Endothelial cell of umbilical vein (primary cell): Measurements from ENCODE around the gene BCAS3. TPM values are rescaled to one million over a fixed set of nuclear protein-coding genes. Genes with fewer than 3 reads are reported as not detected.

ENCODE experiments used
- BruUV-seq: library from RNA; stranded (reverse); fragments of 400-500 nt; replicated peaks from 2 replicates; lab custom pipeline; 2021; lab: Mats Ljungman, UMichigan
- CTCF ChIA-PET: fragments of 300-600, 350-600 bp; sonication (Branson Sonifier 250); formaldehyde crosslinking; loops from one replicate; lab custom pipeline; 2021; ENCODE audit warnings: antibody characterized with exemption, inconsistent platforms; lab: Charles Lee
- POLR2A ChIA-PET: fragments of 300-600, 350-600 bp; sonication (Branson Sonifier 250); formaldehyde crosslinking; loops from one replicate; lab custom pipeline; 2021; ENCODE audit warnings: antibody characterized with exemption, inconsistent platforms; lab: Charles Lee
- DNase-seq: peaks from one replicate; pipeline ENCODE4 v3.0.0-alpha.2; 2011; ENCODE audit warnings: low read depth, low spot score
- FAIRE-seq: peaks from 2 replicates; lab custom pipeline; 2011; peaks lifted over from hg19 to GRCh38; lab: Jason Lieb, UNC
- H2AFZ ChIP-seq: 2 replicates; pipeline ENCODE4 v1.6.0; 2012; ENCODE audit warnings: low read depth, low read length, control low read depth, inconsistent platforms
- H3K27ac ChIP-seq: 2 replicates; pipeline ENCODE4 v1.5.1; 2011; ENCODE audit warnings: low read depth, mild to moderate bottlenecking, control low read depth, low read length, moderate library complexity; ENCODE audit not compliant: insufficient read depth
- H3K27me3 ChIP-seq, 2 experiments: 2 replicates each; pipeline versions ENCODE4 v1.6.0 to v1.6.1; 2011; ENCODE audit warnings: low read length in 2 of 2, mixed read lengths in 1 of 2; ENCODE audit not compliant: control insufficient read depth in 2 of 2, insufficient read depth in 2 of 2
- H3K36me3 ChIP-seq, 2 experiments: 2 replicates in 1 of 2; 3 replicates in 1 of 2; pipeline ENCODE4 v1.5.1; 2011; ENCODE audit warnings: low read length in 2 of 2, mild to moderate bottlenecking in 1 of 2, moderate library complexity in 1 of 2; ENCODE audit not compliant: control insufficient read depth in 2 of 2, insufficient read depth in 2 of 2; ENCODE audit errors: extremely low read depth in 1 of 2
- H3K4me1 ChIP-seq: 3 replicates; pipeline ENCODE4 v1.5.1; 2011; ENCODE audit warnings: mild to moderate bottlenecking, low read length; ENCODE audit not compliant: control insufficient read depth, insufficient read depth; ENCODE audit errors: extremely low read depth
- H3K4me2 ChIP-seq: 2 replicates; pipeline ENCODE4 v1.6.1; 2011; ENCODE audit warnings: low read length, control low read depth, mixed read lengths; ENCODE audit not compliant: insufficient read depth
- H3K4me3 ChIP-seq, 3 experiments: fragments of 200-600 bp in 1 of 3; sonication (generic), shearing (Covaris generic) in 1 of 3; replicated peaks in 1 of 3; 2 replicates each; pipeline ENCODE4 v1.5.1; 2011 to 2016; ENCODE audit warnings: control low read depth in 3 of 3, low read length in 3 of 3, mild to moderate bottlenecking in 2 of 3, inconsistent platforms in 1 of 3, low read depth in 1 of 3, moderate library complexity in 1 of 3; ENCODE audit not compliant: insufficient read depth in 1 of 3
- H3K79me2 ChIP-seq: 2 replicates; pipeline ENCODE4 v1.6.0; 2012; ENCODE audit warnings: low read length, inconsistent platforms; ENCODE audit not compliant: control insufficient read depth, insufficient read depth
- H3K9ac ChIP-seq: replicated peaks from 2 replicates; pipeline ENCODE3; 2011; ENCODE audit warnings: low read length, control low read depth; ENCODE audit not compliant: insufficient read depth; ENCODE audit errors: extremely low read depth
- H3K9me1 ChIP-seq: replicated peaks from 3 replicates; pipeline ENCODE4 v1.6.0; 2011; ENCODE audit warnings: mild to moderate bottlenecking, low read length; ENCODE audit not compliant: control insufficient read depth, insufficient read depth; ENCODE audit errors: extremely low read depth
- H3K9me3 ChIP-seq: replicated peaks from 2 replicates; pipeline ENCODE4 v1.5.1; 2012; ENCODE audit warnings: low read length, inconsistent platforms; ENCODE audit not compliant: control insufficient read depth, insufficient read depth
- H4K20me1 ChIP-seq: replicated peaks from 2 replicates; pipeline ENCODE3; 2011; ENCODE audit warnings: mild to moderate bottlenecking, low read length; ENCODE audit not compliant: control insufficient read depth, insufficient read depth; ENCODE audit errors: extremely low read depth
- EZH2 ChIP-seq: IDR thresholded peaks from 2 replicates; pipeline ENCODE4 v1.6.1; 2012; ENCODE audit warnings: borderline replicate concordance, low read depth, mild to moderate bottlenecking, moderate library complexity, low read length, inconsistent platforms; ENCODE audit not compliant: severe bottlenecking
- FOS ChIP-seq: IDR thresholded peaks from 2 replicates; pipeline ENCODE4 v1.6.1; 2011; ENCODE audit warnings: mild to moderate bottlenecking, low read length, moderate library complexity, borderline replicate concordance; ENCODE audit not compliant: insufficient read depth
- GATA2 ChIP-seq: IDR thresholded peaks from 2 replicates; pipeline ENCODE4 v1.7.0; 2011; ENCODE audit warnings: low read depth, mild to moderate bottlenecking, moderate library complexity, mixed read lengths, low read length; ENCODE audit not compliant: insufficient read length, insufficient read depth
- JUN ChIP-seq: IDR thresholded peaks from 2 replicates; pipeline ENCODE4 v1.6.1; 2011; ENCODE audit warnings: borderline replicate concordance, low read depth; ENCODE audit not compliant: insufficient read length, insufficient read depth
- MYC ChIP-seq: IDR thresholded peaks from one replicate; pipeline ENCODE4 v1.6.1; 2011; ENCODE audit warnings: mild to moderate bottlenecking, low read depth, low read length
- POLR2A ChIP-seq: IDR thresholded peaks from 2 replicates; pipeline ENCODE4 v1.6.1; 2012; ENCODE audit warnings: low read depth, mild to moderate bottlenecking, control low read depth, low read length
- POLR2AphosphoS5 ChIP-seq: IDR thresholded peaks from 2 replicates; pipeline ENCODE4 v1.6.1; 2012; ENCODE audit warnings: low read depth, mild to moderate bottlenecking, control low read depth, low read length, moderate library complexity; ENCODE audit not compliant: insufficient read depth
- dilution Hi-C: fragments of 300-500 bp; cut with MboI; formaldehyde crosslinking; loops from one replicate; pipeline ENCODE4 v1.15.0; 2019; ENCODE audit warnings: low sequenced_read_pairs; ENCODE audit not compliant: extremely low pct_ligation_motif_present
- intact Hi-C: fragments of 100-400 bp; cut with micrococcal nuclease; formaldehyde crosslinking; loops from one replicate; pipeline ENCODE4 v1.10.0; 2022
- polyA plus RNA-seq, 4 experiments: library from polyadenylated mRNA; depleted of rRNA in 3 of 4; stranded (reverse) in 3 of 4; unstranded in 1 of 4; fragments of >200 nt; gene quantifications; 2 replicates each; pipeline versions ENCODE4 v1.2.1 to v1.2.3, GENCODE V29; 2011 to 2012; ENCODE audit warnings: missing spikeins in 1 of 4
- total RNA-seq: library from RNA; stranded (reverse); gene quantifications from 2 replicates; pipeline ENCODE4 v1.2.3, GENCODE V29; 2021
- TF ChIP-seq, protein P1 (sequence below): IDR thresholded peaks from 2 replicates; pipeline ENCODE4 v1.6.1; 2011; ENCODE audit not compliant: insufficient read depth, insufficient read length
- TF ChIP-seq, protein P2 (sequence below), 2 donors: IDR thresholded peaks; 1 replicate in 1 of 2; 2 replicates in 1 of 2; pipeline ENCODE4 v1.5.1; 2011; ENCODE audit warnings: low read length in 2 of 2, mild to moderate bottlenecking in 2 of 2, moderate library complexity in 2 of 2, control low read depth in 1 of 2, inconsistent platforms in 1 of 2, low read depth in 1 of 2; ENCODE audit not compliant: insufficient read depth in 1 of 2; ENCODE audit errors: extremely low read depth in 1 of 2

BCAS3 gene
- total and polyA plus RNA-seq, 2 donors (not counting 3 experiments of a cell fraction or from before 2014, with no cell fraction given) = 8.2 to 16.0 TPM

GRCh38 chr17:61416211-61416539 lies 738.5 kb downstream of the BCAS3 start:
- intact Hi-C loops = loop anchor here (1.0 kb wide), 1 partner anchor 135 kb away; no protein-coding TSS in a partner anchor
- no peak overlapping the region for H3K27ac ChIP-seq
- FAIRE-seq = no peak
- ChIA-PET CTCF (interaction anchor here (0.7 to 5.3 kb wide), 5 partner anchors 8 to 421 kb away, joined by 3 to 66 read pairs (median 5); no protein-coding TSS in a partner anchor), POLR2A (no interaction called here)
- DNase-seq = no peak
- no peak overlapping the region for H3K9ac ChIP-seq
- dilution Hi-C loops = no loop called here
- no peaks in the 10 kb centered on the region for H3K36me3 ChIP-seq
- no TSS peak for BruUV-seq
- H3K4me1 ChIP-seq = peaks cover 7% of the 10 kb centered on the region
- no peak overlapping the region for H2AFZ ChIP-seq
- H3K9me1 ChIP-seq = no peaks in the 10 kb centered on the region
- H3K9me3 ChIP-seq = no peaks in the 10 kb centered on the region
- H3K4me2 ChIP-seq = no peak overlapping the region
- no peaks in the 10 kb centered on the region for H4K20me1 ChIP-seq
- H3K79me2 ChIP-seq = no peaks in the 10 kb centered on the region
- peaks cover 12 to 15% of the 10 kb centered on the region in 2 experiments for H3K27me3 ChIP-seq
- TF ChIP-seq POLR2A = no peak
- TF ChIP-seq, protein P1, sequence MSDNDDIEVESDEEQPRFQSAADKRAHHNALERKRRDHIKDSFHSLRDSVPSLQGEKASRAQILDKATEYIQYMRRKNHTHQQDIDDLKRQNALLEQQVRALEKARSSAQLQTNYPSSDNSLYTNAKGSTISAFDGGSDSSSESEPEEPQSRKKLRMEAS = no peak
- no peak for TF ChIP-seq JUN
- no peak for TF ChIP-seq FOS
- TF ChIP-seq EZH2 = no peak
- TF ChIP-seq GATA2 = no peak
- TF ChIP-seq MYC = no peak
- TF ChIP-seq, protein P2, sequence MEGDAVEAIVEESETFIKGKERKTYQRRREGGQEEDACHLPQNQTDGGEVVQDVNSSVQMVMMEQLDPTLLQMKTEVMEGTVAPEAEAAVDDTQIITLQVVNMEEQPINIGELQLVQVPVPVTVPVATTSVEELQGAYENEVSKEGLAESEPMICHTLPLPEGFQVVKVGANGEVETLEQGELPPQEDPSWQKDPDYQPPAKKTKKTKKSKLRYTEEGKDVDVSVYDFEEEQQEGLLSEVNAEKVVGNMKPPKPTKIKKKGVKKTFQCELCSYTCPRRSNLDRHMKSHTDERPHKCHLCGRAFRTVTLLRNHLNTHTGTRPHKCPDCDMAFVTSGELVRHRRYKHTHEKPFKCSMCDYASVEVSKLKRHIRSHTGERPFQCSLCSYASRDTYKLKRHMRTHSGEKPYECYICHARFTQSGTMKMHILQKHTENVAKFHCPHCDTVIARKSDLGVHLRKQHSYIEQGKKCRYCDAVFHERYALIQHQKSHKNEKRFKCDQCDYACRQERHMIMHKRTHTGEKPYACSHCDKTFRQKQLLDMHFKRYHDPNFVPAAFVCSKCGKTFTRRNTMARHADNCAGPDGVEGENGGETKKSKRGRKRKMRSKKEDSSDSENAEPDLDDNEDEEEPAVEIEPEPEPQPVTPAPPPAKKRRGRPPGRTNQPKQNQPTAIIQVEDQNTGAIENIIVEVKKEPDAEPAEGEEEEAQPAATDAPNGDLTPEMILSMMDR (IDR thresholded peaks at IDR 0.05; ENCODE audit: extremely low read depth in 1 of 2, insufficient read depth in 1 of 2, low read depth in 1 of 2, low read length in 2 of 2) = no peak
- no peak for TF ChIP-seq POLR2AphosphoS5
- no peak overlapping the region for H3K4me3 ChIP-seq
